Spleen (tissue), 7 donors: ENCODE results near the gene MRPS5.

ENCODE experiments used
- POLR2A ChIP-seq, 3 donors: fragments of 450-650 bp; IDR thresholded peaks; one replicate each; pipeline ENCODE4 v1.5.1; 2017; ENCODE audit warnings: antibody characterized with exemption in 3 of 3, mild to moderate bottlenecking in 1 of 3
- TF ChIP-seq, protein P1 (sequence below), 11 experiments: fragments of 200-600 bp in 7 of 11; fragments of 450-650 bp in 4 of 11; sonication (generic) in 4 of 11; IDR thresholded peaks in 8 of 11; conservative IDR thresholded peaks in 3 of 11; 1 replicate in 7 of 11; 2 replicates in 4 of 11; pipeline versions ENCODE4 v1.4.0 to v1.8.0; 2016 to 2021; ENCODE audit warnings: antibody characterized with exemption in 11 of 11, inconsistent platforms in 4 of 11, mild to moderate bottlenecking in 1 of 11
- donor health status: DM: no; HTN: no; CAD: no; lungs with moderate emphysema.
- donor health status: DM: no; HTN: no; CAD: no.
- donor health status: DM: no; HTN: no; CAD: no.

GRCh38 chr2:95159690-95160449 lies 38.3 kb upstream of the MRPS5 start, which contains the start of gene ZNF514:
- TF ChIP-seq, protein P1, sequence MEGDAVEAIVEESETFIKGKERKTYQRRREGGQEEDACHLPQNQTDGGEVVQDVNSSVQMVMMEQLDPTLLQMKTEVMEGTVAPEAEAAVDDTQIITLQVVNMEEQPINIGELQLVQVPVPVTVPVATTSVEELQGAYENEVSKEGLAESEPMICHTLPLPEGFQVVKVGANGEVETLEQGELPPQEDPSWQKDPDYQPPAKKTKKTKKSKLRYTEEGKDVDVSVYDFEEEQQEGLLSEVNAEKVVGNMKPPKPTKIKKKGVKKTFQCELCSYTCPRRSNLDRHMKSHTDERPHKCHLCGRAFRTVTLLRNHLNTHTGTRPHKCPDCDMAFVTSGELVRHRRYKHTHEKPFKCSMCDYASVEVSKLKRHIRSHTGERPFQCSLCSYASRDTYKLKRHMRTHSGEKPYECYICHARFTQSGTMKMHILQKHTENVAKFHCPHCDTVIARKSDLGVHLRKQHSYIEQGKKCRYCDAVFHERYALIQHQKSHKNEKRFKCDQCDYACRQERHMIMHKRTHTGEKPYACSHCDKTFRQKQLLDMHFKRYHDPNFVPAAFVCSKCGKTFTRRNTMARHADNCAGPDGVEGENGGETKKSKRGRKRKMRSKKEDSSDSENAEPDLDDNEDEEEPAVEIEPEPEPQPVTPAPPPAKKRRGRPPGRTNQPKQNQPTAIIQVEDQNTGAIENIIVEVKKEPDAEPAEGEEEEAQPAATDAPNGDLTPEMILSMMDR (IDR thresholded peaks at IDR 0.05 in 8 of 11, conservative IDR thresholded peaks at IDR 0.05 in 3 of 11) = no peak
- peak in 1 of 3 donors; percentile 5 for TF ChIP-seq POLR2A (IDR thresholded peaks at IDR 0.05)
